OCI-LY1 (cell line): ENCODE measurements around the gene RELCH.

Source experiments
- H2AFZ ChIP-seq: fragments of 200-600 bp; sonication (generic), shearing (Covaris generic); 2 replicates; pipeline ENCODE4 v1.6.0; 2014; ENCODE audit warnings: antibody characterized with exemption, mild to moderate bottlenecking, low read length
- H3F3A ChIP-seq: fragments of 200-600 bp; sonication (generic), shearing (Covaris generic); 2 replicates; pipeline ENCODE4 v1.6.0; 2014; ENCODE audit warnings: mild to moderate bottlenecking, antibody characterized with exemption, low read length, moderate library complexity; ENCODE audit not compliant: insufficient read depth
- H3K27ac ChIP-seq: fragments of 200-600 bp; sonication (generic); 2 replicates; pipeline ENCODE4 v1.5.1; 2014; ENCODE audit warnings: low read length, mixed run types, mild to moderate bottlenecking, low read depth; ENCODE audit not compliant: poor library complexity, severe bottlenecking
- H3K27me3 ChIP-seq: fragments of 200-600 bp; sonication (generic); 2 replicates; pipeline ENCODE4 v1.6.0; 2014; ENCODE audit warnings: antibody characterized with exemption, mild to moderate bottlenecking, low read length, moderate library complexity; ENCODE audit not compliant: insufficient read depth
- H3K36me3 ChIP-seq: fragments of 200-600 bp; sonication (generic); 2 replicates; pipeline ENCODE4 v1.6.1; 2014; ENCODE audit warnings: mild to moderate bottlenecking, antibody characterized with exemption, low read length, moderate library complexity, mixed read lengths; ENCODE audit not compliant: insufficient read depth
- H3K4me1 ChIP-seq: fragments of 200-600 bp; sonication (generic); 2 replicates; pipeline ENCODE4 v1.5.1; 2014; ENCODE audit warnings: mild to moderate bottlenecking, low read length, moderate library complexity; ENCODE audit not compliant: insufficient read depth, severe bottlenecking
- H3K4me2 ChIP-seq: fragments of 200-600 bp; sonication (generic), shearing (Covaris generic); 2 replicates; pipeline ENCODE4 v1.6.1; 2014; ENCODE audit warnings: low read length
- H3K4me3 ChIP-seq: fragments of 200-600 bp; sonication (generic); 2 replicates; pipeline ENCODE4 v1.5.1; 2014; ENCODE audit warnings: low read length, low read depth, mild to moderate bottlenecking, mixed read lengths; ENCODE audit not compliant: poor library complexity, severe bottlenecking
- H3K79me2 ChIP-seq: fragments of 200-600 bp; shearing (Covaris generic); 2 replicates; pipeline ENCODE4 v1.6.1; 2016; ENCODE audit warnings: mixed run types, low read length, mixed read lengths; ENCODE audit not compliant: insufficient read depth
- H3K9ac ChIP-seq: fragments of 200-600 bp; sonication (generic), shearing (Covaris generic); 2 replicates; pipeline ENCODE4 v1.6.1; 2014; ENCODE audit warnings: mild to moderate bottlenecking, low read length, mixed read lengths
- H3K9me2 ChIP-seq: fragments of 200-600 bp; sonication (generic), shearing (Covaris generic); 2 replicates; pipeline ENCODE4 v1.6.1; 2014; ENCODE audit warnings: low read depth, mild to moderate bottlenecking, low read length, mixed read lengths
- H3K9me3 ChIP-seq: fragments of 200-600 bp; shearing (Covaris generic); 2 replicates; pipeline ENCODE4 v1.6.1; 2014; ENCODE audit warnings: low read length, mixed read lengths
- H4K20me1 ChIP-seq: fragments of 200-600 bp; sonication (generic), shearing (Covaris generic); 2 replicates; pipeline ENCODE4 v1.6.0; 2016; ENCODE audit warnings: mild to moderate bottlenecking, low read length; ENCODE audit not compliant: insufficient read depth
- EZH2 ChIP-seq: fragments of 200-600 bp; sonication (generic), shearing (Covaris generic); IDR thresholded peaks from 2 replicates; pipeline ENCODE4 v1.8.0; 2017; ENCODE audit warnings: borderline replicate concordance, mixed run types, mild to moderate bottlenecking, antibody characterized with exemption, low read length, moderate library complexity, mixed read lengths
- TF ChIP-seq, protein P1 (sequence below): fragments of 200-600 bp; sonication (generic), shearing (Covaris generic); IDR thresholded peaks from 2 replicates; pipeline ENCODE4 v1.5.1; 2017; ENCODE audit warnings: mild to moderate bottlenecking, antibody characterized with exemption, low read length, moderate library complexity, mixed read lengths

The RELCH gene

DNA sequence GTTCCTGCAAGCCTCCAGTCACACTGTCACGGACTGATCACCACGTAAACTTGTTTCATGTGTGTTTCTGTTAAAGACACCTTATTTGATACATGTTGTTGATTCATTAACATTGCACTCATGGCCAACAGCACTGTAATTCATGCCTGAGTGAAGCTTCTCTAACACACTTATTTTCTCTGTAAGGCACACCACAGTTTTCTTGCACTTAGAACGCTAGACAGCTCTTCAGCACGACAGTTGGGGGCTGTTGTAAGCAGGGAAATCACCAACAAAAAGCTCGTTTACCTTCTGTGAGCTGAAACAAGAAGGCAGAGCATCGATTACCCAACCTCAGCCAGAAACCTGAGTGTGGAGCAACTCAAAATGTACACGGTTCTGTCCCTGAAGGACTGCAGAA is 166.1 kb downstream of the RELCH start:
- Histone ChIP-seq H4K20me1 (no peaks in the 10 kb centered on the region), H3K4me1 (no peaks in the 10 kb centered on the region), H2AFZ (no peak overlapping the region), H3K79me2 (no peaks in the 10 kb centered on the region), H3K9ac (no peak overlapping the region), H3K27ac (no peak overlapping the region), H3F3A (no peaks in the 10 kb centered on the region), H3K9me2 (no peaks in the 10 kb centered on the region), H3K27me3 (no peaks in the 10 kb centered on the region), H3K4me3 (no peak overlapping the region), H3K9me3 (no peaks in the 10 kb centered on the region), H3K4me2 (no peak overlapping the region), H3K36me3 (no peaks in the 10 kb centered on the region)
- TF ChIP-seq EZH2, result no peak
- TF ChIP-seq, protein P1, sequence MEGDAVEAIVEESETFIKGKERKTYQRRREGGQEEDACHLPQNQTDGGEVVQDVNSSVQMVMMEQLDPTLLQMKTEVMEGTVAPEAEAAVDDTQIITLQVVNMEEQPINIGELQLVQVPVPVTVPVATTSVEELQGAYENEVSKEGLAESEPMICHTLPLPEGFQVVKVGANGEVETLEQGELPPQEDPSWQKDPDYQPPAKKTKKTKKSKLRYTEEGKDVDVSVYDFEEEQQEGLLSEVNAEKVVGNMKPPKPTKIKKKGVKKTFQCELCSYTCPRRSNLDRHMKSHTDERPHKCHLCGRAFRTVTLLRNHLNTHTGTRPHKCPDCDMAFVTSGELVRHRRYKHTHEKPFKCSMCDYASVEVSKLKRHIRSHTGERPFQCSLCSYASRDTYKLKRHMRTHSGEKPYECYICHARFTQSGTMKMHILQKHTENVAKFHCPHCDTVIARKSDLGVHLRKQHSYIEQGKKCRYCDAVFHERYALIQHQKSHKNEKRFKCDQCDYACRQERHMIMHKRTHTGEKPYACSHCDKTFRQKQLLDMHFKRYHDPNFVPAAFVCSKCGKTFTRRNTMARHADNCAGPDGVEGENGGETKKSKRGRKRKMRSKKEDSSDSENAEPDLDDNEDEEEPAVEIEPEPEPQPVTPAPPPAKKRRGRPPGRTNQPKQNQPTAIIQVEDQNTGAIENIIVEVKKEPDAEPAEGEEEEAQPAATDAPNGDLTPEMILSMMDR, result no peak

DNA sequence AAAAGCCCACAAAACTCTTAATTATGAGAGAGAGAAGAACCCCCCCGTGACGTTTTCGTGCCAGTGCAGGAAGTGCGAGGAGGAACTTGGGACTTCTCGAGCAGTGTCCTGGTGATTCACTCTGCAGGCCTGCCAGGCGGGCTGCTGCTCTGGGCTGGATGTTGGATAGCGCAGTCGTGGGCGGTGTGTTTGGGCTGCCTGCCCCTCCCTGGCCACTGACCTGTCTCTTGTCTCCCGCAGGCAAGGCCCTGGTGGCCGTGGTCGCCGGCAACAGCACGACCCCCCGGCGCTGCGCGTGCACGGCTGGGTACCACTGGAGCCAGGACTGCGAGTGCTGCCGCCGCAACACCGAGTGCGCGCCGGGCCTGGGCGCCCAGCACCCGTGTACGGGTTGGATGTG is 167.1 kb downstream of the RELCH start:
- Histone ChIP-seq H3K27ac (no peak overlapping the region), H3K4me3 (no peak overlapping the region), H3K4me1 (no peaks in the 10 kb centered on the region), H3K9ac (no peak overlapping the region), H3K79me2 (no peaks in the 10 kb centered on the region), H3K27me3 (no peaks in the 10 kb centered on the region), H3K36me3 (no peaks in the 10 kb centered on the region), H3K9me3 (no peaks in the 10 kb centered on the region), H2AFZ (no peak overlapping the region), H3K9me2 (no peaks in the 10 kb centered on the region), H3F3A (no peaks in the 10 kb centered on the region), H4K20me1 (no peaks in the 10 kb centered on the region), H3K4me2 (no peak overlapping the region)
- no peak for TF ChIP-seq EZH2
- TF ChIP-seq, protein P1, result no peak

DNA sequence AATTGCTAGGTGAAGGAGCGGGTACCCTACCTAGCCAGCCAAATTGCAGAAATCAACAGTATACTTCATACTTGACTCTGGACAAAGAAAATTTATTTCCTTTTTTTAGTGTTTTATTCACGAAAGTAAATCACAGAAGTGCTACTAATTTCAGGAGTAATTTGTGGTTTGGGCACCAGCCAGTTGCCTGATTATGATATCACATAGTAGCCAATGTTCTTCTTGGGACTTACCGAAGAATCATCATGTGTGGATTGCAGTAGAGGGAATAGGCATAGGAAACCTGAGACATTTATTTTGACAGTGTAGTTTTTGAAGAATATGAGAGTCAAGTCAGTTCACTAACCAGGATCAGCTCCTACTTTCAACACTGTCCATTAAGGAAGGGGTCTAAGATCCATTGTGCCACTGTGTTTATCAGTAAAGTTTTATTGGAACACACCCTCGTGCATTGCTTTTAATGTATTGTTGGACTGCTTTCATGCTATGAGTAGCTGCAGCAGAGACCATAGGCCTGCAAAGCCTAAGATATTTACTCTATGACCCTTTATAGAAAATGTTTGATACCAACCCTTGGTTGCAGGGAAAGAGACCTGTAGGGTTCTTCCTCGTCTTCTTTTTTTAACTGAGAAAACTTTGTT is 170.1 kb downstream of the RELCH start:
- H3K79me2 ChIP-seq, result no peaks in the 10 kb centered on the region
- H3K9me3 ChIP-seq, result no peaks in the 10 kb centered on the region
- H3K4me2 ChIP-seq, result no peak overlapping the region
- no peaks in the 10 kb centered on the region for H4K20me1 ChIP-seq
- H3F3A ChIP-seq, result no peaks in the 10 kb centered on the region
- TF ChIP-seq, protein P1, result no peak
- H2AFZ ChIP-seq, result no peak overlapping the region
- no peaks in the 10 kb centered on the region for H3K4me1 ChIP-seq
- no peaks in the 10 kb centered on the region for H3K27me3 ChIP-seq
- no peak overlapping the region for H3K27ac ChIP-seq
- H3K36me3 ChIP-seq, result no peaks in the 10 kb centered on the region
- H3K9me2 ChIP-seq, result no peaks in the 10 kb centered on the region
- H3K4me3 ChIP-seq, result no peak overlapping the region
- no peak overlapping the region for H3K9ac ChIP-seq
